ENCODE results near the gene KLC4.

DNA sequence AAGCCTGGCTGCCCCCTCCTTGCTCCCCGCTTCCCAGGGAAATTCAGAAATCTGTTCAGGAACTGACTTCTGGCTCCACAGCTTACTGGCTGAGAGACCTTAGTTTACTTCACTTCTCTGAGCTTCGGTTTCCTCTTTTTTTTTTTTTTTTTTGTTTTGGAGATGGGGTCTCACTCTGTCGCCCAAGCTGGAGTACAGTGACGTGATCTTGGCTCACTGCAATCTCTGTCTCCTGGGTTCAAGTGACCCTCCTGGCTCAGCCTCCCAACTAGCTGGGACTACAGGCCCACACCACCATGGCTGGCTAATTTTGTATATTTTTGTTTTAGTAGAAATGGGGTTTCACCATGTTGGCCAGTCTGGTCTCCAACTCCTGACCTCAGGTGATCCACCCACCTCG lies 31.6 kb downstream of the KLC4 start:
- TF ChIP-seq, protein P1, sequence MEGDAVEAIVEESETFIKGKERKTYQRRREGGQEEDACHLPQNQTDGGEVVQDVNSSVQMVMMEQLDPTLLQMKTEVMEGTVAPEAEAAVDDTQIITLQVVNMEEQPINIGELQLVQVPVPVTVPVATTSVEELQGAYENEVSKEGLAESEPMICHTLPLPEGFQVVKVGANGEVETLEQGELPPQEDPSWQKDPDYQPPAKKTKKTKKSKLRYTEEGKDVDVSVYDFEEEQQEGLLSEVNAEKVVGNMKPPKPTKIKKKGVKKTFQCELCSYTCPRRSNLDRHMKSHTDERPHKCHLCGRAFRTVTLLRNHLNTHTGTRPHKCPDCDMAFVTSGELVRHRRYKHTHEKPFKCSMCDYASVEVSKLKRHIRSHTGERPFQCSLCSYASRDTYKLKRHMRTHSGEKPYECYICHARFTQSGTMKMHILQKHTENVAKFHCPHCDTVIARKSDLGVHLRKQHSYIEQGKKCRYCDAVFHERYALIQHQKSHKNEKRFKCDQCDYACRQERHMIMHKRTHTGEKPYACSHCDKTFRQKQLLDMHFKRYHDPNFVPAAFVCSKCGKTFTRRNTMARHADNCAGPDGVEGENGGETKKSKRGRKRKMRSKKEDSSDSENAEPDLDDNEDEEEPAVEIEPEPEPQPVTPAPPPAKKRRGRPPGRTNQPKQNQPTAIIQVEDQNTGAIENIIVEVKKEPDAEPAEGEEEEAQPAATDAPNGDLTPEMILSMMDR (conservative IDR thresholded peaks at IDR 0.05; ENCODE audit: low read depth, low read length) = no peak
- TF ChIP-seq EZH2phosphoT487 (IDR thresholded peaks at IDR 0.05; ENCODE audit: borderline replicate concordance, low read length) (no peak), EZH2 (IDR thresholded peaks at IDR 0.05; ENCODE audit: low read length, unreplicated experiment) (no peak)

All from PC-3 (cell line).